ENCODE data around the gene PLD6.

GRCh38 chr17:17161121-17161520 is 45.0 kb downstream of the PLD6 start:
- TF ChIP-seq POLR2AphosphoS5 (IDR thresholded peaks at IDR 0.05; ENCODE audit: low read depth, low read length) (no peak), REST (IDR thresholded peaks at IDR 0.05; ENCODE audit: insufficient read depth in 1 of 2, low read depth in 2 of 2, low read length in 2 of 2) (no peak)
